GDM1 (cell line): ENCODE results near the gene RNU1-2.
"Not testable (repeated sequence)": the region's sequence is repeated elsewhere in the genome, so short reads cannot be mapped to it uniquely, and the experiment has no call there.

ENCODE experiments used
- DNase-seq: peaks from one replicate; lab custom pipeline; 2025; lab: John Stamatoyannopoulos, UW

The RNU1-2 gene

GRCh38 chr1:16888860-16889816 lies 6.6 kb upstream of the RNU1-2 start:
- DNase-seq = no peak

- DNase-seq = not testable (repeated sequence)
Observed at GRCh38 chr1:16890539-16891021, 5.2 kb upstream of the RNU1-2 start.

- not testable (repeated sequence) for DNase-seq
Observed at GRCh38 chr1:16891057-16891456, 4.7 kb upstream of the RNU1-2 start.

- not testable (repeated sequence) for DNase-seq
Observed at GRCh38 chr1:16892978-16893525, 2.7 kb upstream of the RNU1-2 start.

- DNase-seq = not testable (repeated sequence)
Observed at GRCh38 chr1:16893796-16894195, 2.0 kb upstream of the RNU1-2 start.

- DNase-seq = not testable (repeated sequence)
Observed at GRCh38 chr1:16894338-16894737, 1.4 kb upstream of the RNU1-2 start.

GRCh38 chr1:16895233-16895597 lies 565 bp upstream of the RNU1-2 start:
- not testable (repeated sequence) for DNase-seq

GRCh38 chr1:16896316-16897055 lies 706 bp downstream of the RNU1-2 start:
- DNase-seq = peak; percentile 58

GRCh38 chr1:16897653-16898052 lies 1.9 kb downstream of the RNU1-2 start:
- not testable (repeated sequence) for DNase-seq

GRCh38 chr1:16898298-16898697 lies 2.5 kb downstream of the RNU1-2 start:
- not testable (repeated sequence) for DNase-seq

- not testable (repeated sequence) for DNase-seq
Observed at GRCh38 chr1:16899020-16899419, 3.2 kb downstream of the RNU1-2 start.

- no peak for DNase-seq
Observed at GRCh38 chr1:16900751-16901150, 5.0 kb downstream of the RNU1-2 start.

- not testable (repeated sequence) for DNase-seq
Observed at GRCh38 chr1:16901371-16901770, 5.6 kb downstream of the RNU1-2 start.

GRCh38 chr1:16903054-16903453 lies 7.3 kb downstream of the RNU1-2 start:
- DNase-seq = no peak

GRCh38 chr1:16903458-16903796 lies 7.6 kb downstream of the RNU1-2 start:
- DNase-seq = no peak

GRCh38 chr1:16904560-16905109 lies 8.9 kb downstream of the RNU1-2 start:
- peak; percentile 96 for DNase-seq

- DNase-seq = peak; percentile 89
Observed at GRCh38 chr1:16905110-16905867, 9.5 kb downstream of the RNU1-2 start.

- no peak for DNase-seq
Observed at GRCh38 chr1:16905868-16906702, 10.3 kb downstream of the RNU1-2 start.

- DNase-seq = no peak
Observed at GRCh38 chr1:16906873-16907272, 11.1 kb downstream of the RNU1-2 start.
